ENCODE measurements around the gene ALPK3.

Gene ALPK3

GRCh38 chr15:84904419-84904818 is 87.3 kb downstream of the ALPK3 start:
- no peak for TF ChIP-seq CTCF (IDR thresholded peaks at IDR 0.05; ENCODE audit: control insufficient read depth, extremely low read depth, insufficient read depth)
- DNase-seq (ENCODE audit: low read depth): no peak
- H3K4me3 ChIP-seq (ENCODE audit: low read depth, low read length): no peak overlapping the region

DNA sequence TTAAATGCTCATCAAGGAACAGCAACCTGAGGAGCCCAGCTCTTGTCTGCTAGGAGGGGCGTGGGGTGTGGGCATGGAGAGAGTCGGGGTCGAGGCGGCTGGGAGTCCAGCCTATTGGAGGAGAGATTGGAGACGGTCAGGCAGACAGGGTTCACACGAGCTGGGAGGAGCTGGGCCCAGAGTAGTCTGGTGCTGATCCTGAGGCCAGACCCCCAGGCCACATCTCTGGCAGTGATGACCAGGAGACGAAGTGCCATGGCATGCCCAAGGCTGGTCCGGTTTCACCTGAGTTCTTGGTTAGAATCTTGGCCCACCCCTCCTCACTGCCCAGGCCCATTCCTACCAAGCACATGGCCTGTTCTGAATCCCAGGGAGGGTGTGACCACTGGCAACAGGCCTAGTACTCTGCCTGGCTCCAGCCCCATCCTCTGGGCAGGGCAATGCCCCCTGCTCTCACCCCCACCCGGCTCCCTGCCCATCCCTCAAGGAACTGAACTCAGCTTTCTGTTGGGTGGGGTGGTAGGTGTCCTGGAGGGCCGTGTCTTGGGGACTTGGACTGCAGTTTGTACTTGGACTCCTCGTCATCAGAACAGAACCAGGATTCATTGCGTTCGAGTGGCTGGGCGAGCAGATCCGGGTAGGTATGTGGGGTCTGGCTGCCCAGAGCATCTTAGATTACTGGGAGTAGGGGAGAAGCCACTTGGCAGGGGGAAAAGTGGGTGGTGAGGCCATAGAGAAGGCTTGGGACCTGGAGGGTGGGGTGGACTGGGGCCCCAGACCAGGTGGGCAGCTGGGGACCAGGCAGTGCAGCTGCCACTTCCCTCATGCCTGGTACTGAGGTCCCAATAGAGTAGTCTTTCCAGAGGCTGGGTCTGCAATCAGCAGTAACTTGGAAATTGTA is 88.1 kb downstream of the ALPK3 start:
- DNase-seq (ENCODE audit: low read depth): no peak
- no peak for TF ChIP-seq CTCF (IDR thresholded peaks at IDR 0.05; ENCODE audit: control insufficient read depth, extremely low read depth, insufficient read depth)
- no peak overlapping the region for H3K4me3 ChIP-seq (ENCODE audit: low read depth, low read length)

GRCh38 chr15:84907731-84908130 is 90.6 kb downstream of the ALPK3 start:
- no peak for TF ChIP-seq CTCF (IDR thresholded peaks at IDR 0.05; ENCODE audit: control insufficient read depth, extremely low read depth, insufficient read depth)
- no peak for DNase-seq (ENCODE audit: low read depth)

GRCh38 chr15:84908564-84908963 is 91.4 kb downstream of the ALPK3 start:
- DNase-seq (ENCODE audit: low read depth): no peak
- no peak overlapping the region for H3K4me3 ChIP-seq (ENCODE audit: low read depth, low read length)
- TF ChIP-seq CTCF (IDR thresholded peaks at IDR 0.05; ENCODE audit: control insufficient read depth, extremely low read depth, insufficient read depth): no peak

More at GRCh38 chr15:84907731-84908130, 90.6 kb downstream of the ALPK3 start:
- no peak overlapping the region for H3K4me3 ChIP-seq (ENCODE audit: low read depth, low read length)

DNA sequence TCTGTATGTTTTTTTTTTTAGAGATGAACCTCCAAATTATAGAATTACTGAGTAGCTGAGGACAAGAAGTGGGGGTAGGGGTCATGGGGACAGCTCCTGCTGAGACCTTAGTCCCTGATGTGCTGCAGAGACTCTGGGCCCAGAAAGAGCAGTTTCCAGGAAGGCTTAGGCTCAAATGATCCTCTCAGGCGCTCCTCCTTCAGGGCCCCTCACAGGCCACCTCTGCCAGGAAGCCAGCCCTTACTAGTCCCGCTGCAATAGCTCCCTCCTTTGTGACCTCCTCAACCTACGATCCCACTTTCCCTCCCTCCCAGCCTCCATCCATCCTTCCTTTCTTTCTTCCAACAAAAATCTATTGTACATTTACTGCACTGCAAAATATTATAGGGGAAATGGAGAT is 91.9 kb downstream of the ALPK3 start:
- no peak for TF ChIP-seq CTCF (IDR thresholded peaks at IDR 0.05; ENCODE audit: control insufficient read depth, extremely low read depth, insufficient read depth)
- no peak for DNase-seq (ENCODE audit: low read depth)
- H3K4me3 ChIP-seq (ENCODE audit: low read depth, low read length): no peak overlapping the region

GRCh38 chr15:84909782-84910181 is 92.6 kb downstream of the ALPK3 start:
- H3K4me3 ChIP-seq (ENCODE audit: low read depth, low read length): no peak overlapping the region
- no peak for DNase-seq (ENCODE audit: low read depth)
- no peak for TF ChIP-seq CTCF (IDR thresholded peaks at IDR 0.05; ENCODE audit: control insufficient read depth, extremely low read depth, insufficient read depth)

All from LNCaP clone FGC (cell line).